Activated T-cell treated with anti-CD3 and anti-CD28 coated beads, Interleukin-2, amount 50 U/mL, for 1 hour (primary cell): ENCODE results near the gene FAXC.
A peak's percentile ranks its signal among the peaks of the same experiment; 100 is the strongest.
"Not testable (repeated sequence)": the region's sequence is repeated elsewhere in the genome, so short reads cannot be mapped to it uniquely, and the experiment has no call there.

Source experiments
- DNase-seq: peaks from one replicate; pipeline ENCODE4 v3.0.0-alpha.2; 2020

Gene FAXC

DNA sequence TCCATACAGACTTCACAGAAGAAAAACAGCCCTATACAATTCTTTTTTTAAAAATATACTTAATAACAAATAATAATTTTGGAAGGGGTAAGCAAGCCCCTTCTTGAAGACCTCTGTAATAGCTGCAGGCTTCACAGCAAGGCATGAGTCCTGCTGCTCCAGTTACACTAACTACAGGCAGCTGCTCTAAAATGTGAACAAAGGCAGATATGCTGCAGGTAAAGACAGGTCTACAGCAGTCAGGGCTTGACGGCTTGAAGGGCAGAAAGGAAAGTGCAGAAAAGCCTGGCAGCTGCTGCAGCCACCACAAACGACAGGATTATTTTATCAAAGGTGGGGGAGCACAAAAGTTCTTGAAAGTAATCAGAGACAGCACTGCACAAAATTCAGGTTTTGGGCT lies 11.3 kb downstream of the FAXC start:
- no peak for DNase-seq

DNA sequence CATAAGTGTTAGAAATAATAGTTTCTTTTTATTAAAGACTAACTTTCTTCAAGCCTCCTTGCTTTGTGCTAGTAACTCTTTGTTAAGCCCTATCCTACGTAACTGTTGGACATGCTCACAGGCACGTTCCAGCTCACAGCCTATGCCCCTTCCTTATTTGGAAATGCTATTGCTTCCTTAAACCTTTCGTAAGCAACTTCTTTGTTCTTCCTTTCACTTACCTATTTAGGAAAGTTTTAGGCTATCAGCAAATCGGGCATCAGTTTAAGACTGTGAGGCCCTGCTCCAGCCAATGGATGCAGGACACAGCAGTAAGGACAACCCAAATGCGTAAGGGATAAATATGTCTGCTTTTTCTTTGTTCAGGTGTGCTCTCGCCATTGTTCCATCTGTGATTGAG lies 14.2 kb downstream of the FAXC start:
- DNase-seq: not testable (repeated sequence)

DNA sequence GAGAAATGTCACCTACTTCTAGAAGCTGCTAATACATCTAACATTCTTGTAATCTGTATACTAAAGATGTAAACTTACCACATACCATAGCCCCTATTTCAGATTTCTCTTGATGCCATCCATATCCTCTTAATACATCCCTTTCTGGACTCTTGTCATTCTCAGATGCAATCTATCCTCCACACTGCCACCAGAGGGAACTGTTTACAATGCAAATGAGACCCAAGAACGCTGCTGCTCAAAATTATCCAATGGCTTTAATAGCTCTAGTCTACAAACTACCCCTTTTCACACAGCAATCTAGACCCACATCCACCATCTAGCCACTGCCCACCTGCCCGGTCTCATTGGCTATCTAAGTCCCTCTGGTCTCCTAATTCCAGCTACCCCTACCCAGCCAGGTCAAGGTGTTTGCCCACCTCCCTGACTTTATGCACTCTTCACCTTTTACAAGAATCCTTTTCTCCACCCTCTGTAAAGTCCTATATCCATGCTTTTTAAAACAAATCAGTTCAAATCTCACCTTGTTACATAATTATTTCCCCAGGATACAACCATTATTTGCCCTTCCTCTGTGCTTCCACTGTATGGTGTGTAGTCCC lies 14.8 kb downstream of the FAXC start:
- DNase-seq: no peak

DNA sequence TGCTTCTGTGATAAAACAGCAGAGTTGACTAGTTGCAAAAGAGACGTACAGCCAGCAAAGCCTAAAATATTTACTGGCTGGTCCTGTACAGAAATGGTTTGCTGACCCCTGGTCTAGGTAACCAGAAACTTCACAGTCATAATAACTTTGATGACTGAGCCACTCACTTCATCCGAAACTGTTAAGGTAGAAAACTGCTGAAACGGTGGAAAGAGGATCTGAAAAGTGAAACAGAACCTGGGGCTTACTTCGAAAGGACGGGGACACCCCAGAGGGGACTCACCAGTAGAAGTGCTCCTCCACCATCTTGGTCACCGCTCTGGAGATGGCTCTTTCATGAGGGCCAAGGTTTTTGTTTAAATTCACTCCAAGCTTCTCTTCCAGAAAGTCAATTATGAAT lies 16.4 kb downstream of the FAXC start:
- DNase-seq: no peak

DNA sequence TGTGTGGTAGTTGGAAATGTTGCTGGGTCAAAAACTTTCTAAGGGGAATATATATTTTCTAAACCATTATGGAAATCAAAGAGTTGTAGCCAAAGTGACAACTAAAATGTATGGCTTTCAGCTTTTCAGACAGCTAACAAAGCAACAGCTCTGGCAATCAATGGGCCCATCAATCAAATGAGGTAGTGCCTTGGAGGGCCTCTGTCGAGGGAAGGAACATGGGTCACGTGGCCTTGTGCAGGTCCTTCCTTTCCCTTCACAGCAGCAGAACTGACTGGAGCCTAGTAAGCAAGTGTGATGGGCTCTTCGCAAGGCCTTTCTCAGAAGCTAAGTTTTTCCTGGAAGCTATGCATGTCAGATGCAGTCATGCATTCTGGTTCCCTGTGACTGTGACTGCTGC lies 17.9 kb downstream of the FAXC start:
- DNase-seq: no peak

DNA sequence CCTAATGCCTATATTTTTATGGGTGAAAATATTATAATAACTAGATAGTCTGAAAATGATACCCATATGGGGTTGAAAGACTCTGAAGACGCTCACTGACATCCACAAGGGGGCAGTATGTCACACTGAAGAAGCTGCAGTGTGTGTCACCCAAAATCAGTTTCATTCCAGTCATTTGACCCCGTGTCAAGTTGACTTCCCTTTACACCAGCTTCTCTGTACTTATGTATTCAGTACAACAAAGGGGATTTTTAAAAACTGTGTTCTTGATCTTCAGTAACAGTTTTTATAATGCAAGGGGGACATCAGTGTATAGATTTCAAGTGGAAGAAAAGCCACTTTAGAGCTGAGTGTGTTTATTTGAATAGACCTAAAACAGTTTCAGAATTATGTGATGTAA lies 19.3 kb downstream of the FAXC start:
- peak; percentile 23 for DNase-seq

DNA sequence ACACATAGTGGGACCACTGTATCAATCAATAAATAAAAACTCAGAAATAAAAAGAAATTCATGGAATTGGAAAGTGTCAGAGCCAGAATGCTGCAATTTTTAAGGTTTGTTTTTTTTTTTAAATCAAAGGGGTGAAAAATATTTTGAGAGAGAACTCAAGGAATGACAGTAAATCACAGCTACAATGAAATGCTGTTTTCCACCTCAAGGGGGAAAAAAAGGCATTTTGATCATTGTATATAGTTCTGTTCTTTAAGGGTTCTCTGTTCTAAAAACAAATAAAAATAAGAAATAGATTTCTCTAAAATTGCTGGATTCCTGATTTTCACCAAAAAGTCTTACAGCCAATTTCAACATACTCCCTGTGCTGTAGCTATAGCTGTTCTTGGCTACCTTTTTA lies 24.5 kb downstream of the FAXC start:
- no peak for DNase-seq

DNA sequence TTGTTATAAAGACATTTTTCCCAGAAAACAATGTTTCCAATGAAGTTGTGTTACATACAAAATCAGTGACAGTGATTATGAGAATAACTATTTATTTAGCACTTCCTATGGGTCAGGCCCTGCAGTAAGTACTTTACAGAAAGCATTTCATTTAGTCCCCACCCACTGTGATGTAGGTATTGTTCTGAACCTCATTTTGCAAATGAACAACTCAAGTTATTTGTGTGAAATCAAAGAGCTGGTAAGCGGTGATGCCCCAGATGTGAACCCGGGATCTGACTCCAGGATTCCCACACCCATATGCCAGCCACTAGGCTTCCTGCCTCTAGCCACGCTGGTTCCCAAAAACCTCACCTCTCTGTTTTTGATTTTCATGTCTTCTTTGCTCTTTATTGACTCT lies 30.9 kb downstream of the FAXC start:
- no peak for DNase-seq

DNA sequence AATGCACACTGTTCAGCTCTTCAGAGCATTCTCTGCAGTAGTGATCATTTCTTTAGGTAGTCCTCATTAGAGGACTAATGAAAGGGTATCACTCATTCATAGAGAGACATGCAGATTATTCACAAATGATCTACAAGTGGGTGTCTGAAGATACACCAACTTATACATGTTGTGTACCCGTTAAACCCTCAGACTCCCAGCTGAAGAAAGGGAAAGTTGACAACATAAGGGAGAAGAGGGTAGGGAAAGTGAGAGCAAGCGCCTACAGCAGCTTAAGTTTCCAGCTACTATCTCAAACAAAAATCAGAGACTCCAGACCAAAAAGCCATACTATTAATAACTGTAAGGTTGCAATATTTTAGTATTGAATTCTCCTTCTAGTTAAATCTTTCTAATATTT lies 37.1 kb downstream of the FAXC start:
- DNase-seq: no peak

DNA sequence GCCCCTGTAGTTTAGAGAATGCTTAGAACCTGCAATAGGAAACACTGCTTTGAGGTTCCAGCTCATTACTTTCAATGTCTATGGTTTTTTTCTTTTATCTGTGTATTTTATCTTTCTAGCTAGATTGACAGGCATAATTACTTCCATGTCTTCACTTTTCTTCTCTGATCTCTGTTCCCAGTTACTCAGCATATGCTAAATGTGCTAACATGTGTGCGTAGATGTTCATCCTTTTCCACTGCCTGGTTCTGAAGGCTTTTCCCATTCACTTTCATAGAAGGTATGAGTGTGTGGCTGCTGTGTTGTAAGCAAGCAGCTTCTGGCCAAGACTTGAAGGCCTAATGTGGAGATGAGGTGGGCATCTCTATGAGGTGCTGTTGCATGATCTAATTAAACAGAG lies 38.9 kb downstream of the FAXC start:
- DNase-seq: no peak

DNA sequence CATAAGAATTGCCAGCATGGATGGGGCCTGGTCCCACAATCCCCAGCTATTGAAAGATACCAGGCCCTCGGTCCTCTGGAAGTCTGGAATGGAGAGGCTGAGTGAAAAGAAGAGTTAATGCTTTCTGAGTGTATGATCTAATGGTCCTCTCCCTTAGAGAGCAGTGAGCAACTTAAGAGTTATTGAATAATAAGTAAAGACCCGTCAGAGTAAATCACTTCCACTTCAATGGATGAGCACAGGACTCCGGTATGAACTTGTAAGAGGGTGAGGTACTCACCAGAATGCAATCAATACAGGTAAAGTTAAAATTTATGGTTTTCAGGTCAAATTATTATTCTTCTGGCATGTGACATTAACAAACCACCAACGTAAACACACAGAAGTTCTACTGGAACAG lies 39.9 kb downstream of the FAXC start:
- DNase-seq: no peak

DNA sequence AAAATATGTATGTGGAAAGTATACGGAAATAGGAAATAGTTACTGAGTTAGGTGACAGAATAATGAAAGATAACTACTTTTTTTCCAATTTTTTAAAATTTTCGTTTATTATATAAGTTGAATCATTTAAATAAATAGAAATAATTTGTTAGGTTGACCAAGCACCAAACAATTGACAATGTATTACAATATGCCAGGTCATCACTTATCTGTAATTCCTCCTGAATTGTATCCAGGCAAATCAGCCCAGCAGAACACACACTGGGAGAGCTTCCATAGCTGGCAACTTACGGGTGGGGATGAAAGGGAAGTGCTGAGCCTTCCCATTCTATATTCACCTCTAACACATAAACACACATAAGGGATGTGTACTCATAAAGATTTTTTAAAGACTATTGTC lies 40.7 kb downstream of the FAXC start:
- no peak for DNase-seq

DNA sequence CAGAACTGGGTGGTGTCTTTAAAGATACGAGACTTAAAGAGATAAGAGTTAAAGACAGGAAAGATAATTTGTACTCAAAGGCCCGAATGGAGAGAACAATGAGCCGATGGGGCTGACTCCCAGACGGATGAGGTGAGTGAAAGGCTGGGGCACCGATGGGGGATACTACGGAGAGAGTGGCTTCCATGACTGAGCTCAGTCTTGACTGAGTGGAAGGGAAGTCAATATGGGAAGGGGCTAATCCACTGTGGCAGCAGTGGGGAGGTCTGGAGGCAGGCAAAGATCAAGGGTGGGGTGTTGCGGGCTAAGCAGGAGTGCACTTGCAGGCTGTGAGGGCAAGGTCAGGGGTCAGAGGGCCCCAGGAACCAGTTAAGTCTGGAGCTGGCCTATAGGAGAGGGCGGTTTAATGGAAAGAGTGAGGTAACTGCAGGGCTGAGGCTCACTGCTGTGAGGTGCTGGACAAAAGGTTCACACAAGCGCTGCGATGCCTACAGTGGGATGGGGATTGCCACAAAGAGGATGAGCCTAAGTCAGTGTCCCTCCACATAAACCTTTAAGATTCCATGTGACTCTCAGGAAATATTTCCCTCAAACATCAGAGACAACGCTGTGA lies 42.1 kb downstream of the FAXC start:
- DNase-seq: no peak

DNA sequence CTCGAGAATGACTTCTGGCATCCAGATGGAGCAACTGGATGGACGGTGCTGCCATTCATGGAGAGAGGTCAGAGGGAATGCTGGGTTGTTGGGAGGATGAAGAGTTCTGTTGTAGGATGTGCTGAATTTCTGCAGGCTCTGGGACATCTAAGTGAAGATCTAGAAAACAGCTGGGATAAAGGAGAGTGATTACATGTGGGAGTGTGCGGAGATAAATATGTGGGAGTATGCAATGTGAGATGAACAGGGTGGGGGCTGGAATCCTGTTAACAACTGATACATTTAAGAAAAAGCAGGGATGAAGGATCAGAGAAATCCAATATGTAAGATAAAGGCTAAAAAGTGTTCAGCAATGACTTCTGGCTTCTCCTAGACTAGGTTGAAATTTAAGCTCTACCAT lies 43.1 kb downstream of the FAXC start:
- DNase-seq: no peak

DNA sequence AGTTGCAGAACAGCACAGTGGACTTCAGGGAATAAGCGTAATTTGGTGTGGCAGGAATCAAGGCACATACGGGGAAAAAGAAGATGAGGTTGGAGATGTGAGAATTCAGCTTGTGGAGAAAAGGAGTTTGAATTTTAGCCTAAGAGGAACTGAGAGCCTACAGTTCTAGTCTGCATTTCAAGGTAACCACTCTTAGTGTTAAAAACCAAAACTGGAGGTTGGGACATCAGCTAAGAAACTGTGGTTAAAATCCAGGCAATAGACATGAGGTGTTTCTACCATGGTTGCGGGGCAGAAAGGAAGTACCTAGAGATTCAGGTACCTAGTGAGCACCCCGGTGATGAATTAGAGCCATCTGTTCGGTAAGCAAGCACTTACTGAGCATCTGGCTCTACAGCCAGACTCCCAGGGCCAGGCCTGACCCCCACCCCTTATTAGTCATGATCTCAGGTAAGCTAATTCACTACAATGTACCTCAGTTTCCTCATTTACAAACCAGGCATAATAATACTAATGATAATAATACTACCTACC lies 44.4 kb downstream of the FAXC start:
- no peak for DNase-seq

DNA sequence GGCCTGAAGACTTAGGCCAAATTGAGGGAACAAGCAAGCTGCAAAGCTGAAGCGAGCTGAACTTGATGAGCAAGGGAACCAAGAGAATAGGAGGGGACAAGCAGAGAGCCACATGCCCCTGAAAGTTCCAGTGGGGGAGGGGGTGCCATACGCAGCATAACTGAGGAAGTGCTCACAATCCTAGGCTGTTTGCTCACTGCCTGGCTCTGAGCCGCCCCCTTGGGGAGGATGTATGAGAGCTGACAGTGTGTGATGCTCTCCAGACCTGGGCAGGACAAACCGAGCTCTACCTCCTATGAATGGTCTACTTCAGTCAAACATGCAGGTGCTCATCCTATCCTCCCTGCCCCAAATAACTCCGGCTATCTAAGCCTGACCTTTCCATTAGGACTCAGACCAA lies 52.1 kb downstream of the FAXC start:
- no peak for DNase-seq

DNA sequence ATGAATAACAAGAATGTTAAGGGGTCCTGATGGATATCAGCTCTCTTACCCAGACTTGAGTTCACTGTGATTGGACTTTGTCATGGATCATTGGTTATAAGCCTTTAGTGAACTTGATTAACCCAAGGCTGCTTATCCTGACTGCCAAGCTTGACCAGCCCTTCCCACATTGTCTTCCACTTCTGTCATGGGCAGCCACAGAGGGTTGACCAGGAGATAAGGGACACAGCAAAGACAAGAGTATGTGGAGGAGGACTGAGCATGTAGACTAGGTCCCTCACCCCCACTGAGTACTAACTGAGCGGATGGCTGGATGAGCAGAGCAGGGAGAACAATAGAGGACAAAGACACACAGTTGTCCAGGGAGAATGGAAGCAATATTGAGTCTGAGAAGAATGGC lies 52.5 kb downstream of the FAXC start:
- no peak for DNase-seq

DNA sequence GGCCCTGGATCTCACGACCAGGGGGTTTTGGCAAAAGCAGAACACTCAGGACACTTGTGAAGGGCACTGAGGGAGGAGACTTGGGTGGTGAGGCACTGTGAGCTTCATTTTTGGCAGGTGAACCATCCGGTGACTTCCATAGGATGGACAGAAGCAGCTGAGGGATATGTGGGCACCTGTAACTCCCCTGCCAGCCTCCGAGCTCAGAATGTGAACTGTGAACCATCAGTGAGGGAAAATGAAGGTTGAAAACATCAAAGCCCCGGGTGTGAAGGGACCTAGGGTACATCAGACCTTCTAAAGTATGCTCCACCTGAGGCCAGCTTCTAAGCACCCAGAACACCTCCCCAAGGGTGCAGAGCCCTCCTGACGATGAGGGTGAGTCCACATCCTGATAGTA lies 53.2 kb downstream of the FAXC start:
- no peak for DNase-seq

DNA sequence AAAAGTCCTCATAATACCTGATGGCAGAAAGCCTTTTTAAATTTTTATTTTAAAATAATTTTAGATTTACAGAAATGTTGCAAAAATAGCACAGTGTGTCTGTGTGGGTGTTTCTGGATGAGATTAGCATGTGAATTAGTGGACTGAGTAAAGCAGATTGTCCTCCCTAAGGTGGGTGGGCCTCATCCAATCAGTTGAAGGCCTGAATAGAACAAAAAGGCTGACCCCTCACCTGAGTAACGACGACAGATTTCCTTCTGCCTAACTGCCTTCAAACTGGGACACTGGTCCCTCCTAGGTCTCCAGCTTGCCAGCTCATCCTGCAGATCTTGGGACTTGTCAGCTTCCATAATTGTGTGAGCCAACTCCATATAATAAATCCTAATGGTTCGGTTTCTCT lies 54.2 kb downstream of the FAXC start:
- DNase-seq: no peak

DNA sequence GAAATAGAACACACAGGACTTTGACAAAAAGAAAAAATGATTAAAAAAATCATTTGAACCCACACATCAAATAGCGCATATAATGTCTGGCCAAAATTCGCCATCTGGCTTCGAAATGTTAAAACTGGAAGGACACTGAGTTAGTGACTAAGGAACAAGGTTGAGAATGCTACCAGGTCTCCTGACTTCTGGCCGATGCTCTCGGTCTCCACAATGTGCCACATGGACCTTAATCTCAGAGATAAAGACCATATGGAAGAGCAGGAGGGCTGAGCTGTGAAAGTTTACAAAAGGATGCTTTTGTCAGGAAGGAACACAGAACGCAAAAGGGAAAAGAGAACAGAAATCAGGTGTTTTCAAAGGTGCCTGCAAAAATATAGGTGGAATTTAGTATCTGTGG lies 54.7 kb downstream of the FAXC start:
- no peak for DNase-seq

DNA sequence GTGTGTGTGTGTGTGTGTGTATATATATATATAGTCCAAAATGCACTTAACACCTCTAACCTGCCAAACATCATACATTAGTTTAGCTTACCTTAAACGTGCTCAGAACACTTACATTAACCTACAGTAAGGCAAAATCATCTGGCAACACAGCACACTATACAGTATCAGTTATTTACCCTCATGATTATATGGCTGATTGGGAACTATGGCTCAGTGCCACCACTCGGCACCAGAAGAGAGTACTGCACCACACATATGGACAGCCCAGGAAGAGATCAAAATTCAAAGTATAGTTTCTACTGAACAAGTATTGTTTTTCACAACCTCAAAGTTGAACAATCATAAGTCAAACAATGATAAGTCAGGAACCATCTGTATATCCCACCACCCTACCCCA lies 59.8 kb downstream of the FAXC start:
- no peak for DNase-seq

DNA sequence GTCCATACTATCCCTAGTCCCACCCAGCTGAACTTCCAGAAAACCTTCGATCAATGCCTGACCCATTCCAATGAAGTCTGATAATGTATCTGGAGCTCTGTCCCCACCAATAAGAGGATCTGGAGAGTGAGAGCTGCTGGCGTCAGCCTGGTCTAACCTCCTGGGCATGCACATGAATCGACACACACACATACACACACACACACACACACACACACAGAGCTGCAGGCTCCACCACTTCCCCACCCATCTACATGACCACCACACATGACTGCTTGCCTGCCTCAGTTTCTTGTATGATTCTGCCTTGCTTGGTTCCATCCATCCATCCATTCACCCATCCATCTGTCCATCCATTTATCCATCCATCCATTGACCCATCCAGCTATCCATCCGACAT lies 60.8 kb downstream of the FAXC start:
- no peak for DNase-seq

DNA sequence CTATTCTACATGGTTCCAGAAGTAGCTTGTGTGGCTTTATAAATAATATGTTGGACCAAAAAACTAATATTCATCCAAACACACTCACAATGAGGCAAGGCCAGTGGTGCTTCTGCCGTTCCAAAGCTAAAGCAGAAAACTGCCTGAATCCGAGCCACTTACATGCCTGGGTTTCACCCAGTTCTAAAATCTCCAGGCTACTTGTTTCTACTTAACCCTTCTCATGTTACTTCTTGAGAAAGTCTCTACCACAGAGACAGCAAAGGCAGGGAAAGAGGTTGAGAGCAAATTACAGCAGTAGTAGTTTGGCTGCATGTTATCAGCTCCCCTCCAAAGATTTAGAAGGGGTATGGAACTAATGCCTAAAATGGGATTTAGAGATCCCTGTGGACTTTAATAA lies 62.0 kb downstream of the FAXC start:
- no peak for DNase-seq

DNA sequence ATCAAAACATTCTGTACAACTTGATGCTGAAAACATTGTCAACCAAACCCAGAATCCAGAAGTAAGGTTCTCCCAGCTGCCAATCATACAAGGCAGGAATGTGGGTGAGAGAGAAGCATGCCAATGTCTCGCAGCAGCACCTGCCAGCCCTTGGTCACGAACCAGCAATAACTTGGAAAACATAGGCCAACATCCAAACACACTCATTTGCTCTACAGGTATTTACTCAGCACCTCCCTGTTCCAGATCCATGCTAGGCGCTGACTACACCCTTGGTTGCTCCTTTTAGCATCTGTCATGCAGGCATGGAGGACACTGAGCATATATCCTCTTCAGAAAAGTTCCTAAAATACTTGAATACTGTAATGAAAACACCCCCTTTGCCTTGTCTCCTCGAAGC lies 63.6 kb downstream of the FAXC start:
- DNase-seq: no peak

DNA sequence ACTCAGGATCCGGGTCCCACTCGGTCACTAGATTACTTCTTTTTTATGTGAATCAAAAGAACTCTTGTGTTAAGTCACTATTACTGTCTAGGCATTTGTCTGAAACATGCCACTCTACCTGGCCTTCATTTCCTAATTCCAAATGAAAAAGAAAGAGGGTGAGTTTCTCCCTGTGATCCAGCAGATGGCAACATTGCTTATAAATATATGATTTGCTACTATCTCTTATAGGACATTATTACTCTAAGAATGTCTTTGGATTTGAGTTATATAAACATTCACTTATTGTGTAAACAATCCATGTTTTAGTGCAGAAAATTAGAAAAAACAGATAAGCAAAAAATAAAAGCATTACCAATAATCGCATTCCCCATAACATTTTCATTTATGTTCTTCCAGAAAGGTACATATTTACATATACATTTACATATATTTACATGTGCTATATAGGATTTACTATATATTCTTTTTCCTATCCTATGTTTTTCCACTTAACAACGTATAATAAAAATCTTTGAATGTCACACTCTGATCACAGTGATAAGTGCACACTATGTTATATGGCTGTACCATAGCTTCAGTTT lies 66.9 kb downstream of the FAXC start:
- no peak for DNase-seq
